ENCODE data around the gene COL23A1. TPM values are rescaled to one million over a fixed set of nuclear protein-coding genes. Genes with fewer than 3 reads are reported as not detected.

COL23A1 gene
- total and polyA plus RNA-seq, 2 donors (not counting 1 experiment from before 2014, with no cell fraction given): not detected

DNA sequence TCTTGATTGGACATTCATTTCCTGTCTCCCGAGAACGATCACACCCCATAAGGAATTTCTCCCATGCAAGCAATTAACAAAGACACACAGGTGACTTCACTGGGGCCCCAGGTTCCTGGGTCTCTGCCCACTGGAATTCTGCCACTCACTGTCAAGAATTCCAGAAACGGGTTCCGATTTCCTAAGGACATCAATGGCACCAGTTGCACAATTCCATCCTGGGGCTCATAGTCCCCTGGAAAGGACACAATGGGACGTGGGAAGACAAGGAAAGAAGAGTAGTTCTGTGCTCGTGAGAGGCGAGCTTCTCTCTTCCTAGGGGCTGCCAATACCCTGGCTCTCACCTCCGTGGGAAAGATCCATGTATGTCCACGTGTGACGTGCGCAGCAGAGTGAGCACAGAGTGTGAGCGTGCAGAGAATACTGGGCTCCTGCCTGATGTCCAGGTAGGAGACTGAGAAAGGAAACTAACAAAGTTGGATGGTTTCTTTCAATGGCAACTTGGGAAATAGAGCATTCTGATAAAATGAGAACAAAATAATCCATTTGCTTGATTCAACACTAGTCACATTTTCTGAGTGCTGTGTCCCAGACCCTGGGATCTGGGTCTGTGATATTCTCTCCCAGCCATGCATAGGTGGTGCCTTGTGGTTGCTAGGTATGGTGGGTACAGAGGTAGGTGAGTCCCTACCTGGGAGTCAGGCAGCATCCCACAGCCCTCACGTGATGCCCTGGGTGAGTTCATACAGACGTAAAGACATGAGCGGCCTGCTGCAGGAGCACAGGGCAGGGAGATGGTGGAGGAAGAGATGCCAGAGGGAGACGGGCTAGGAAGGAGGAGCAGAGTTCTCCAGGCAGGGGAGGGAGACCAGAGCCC, 159.8 kb downstream of the COL23A1 start:
- no peak overlapping the region for H3K27ac ChIP-seq (ENCODE audit: insufficient read depth, low read length)
- H3K9ac ChIP-seq (ENCODE audit: insufficient read depth, low read length): no peak overlapping the region
- no peak for DNase-seq (ENCODE audit: low read depth in 2 of 2)

DNA sequence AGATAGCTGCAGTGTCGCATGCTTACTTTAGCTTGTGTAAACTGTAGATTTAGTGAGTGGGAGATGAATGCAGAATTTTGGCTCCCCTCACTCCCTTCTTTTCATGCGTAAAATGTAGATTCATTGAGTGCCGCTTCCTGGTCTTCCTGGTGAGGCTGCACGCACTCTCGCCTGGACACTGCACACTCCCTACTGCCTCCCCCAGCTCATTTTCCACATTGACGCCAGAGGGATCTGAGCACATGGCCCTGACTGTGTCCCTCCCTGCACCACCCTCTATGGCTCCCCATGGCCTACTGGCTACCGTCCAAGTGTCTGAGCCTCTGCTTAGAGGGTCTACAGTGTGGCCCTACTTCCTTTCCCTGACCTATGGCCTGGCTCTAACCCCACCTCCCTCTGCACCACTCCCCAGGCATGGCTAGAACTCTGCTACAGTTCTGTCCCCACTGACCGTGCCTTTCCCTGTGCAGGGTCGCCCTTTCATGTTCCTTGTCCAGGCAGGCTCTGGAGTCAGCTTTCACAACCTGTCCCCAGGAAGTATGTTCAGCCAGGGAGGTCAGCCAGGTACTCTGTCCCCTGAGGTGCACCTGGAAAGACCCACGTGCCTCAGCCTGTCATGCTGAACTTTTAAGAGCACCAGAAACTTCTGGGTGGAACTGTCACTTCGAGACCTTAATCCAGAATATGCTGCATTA, 160.6 kb downstream of the COL23A1 start:
- H3K9ac ChIP-seq (ENCODE audit: insufficient read depth, low read length): no peak overlapping the region
- DNase-seq (ENCODE audit: low read depth in 2 of 2): peak in 1 of 2 donors; percentile 6
- no peaks in the 10 kb centered on the region for H3K79me2 ChIP-seq (ENCODE audit: control insufficient read depth, insufficient read depth, low read length)
- H3K27me3 ChIP-seq (ENCODE audit: control insufficient read depth, insufficient read depth, low read length): no peaks in the 10 kb centered on the region
- TF ChIP-seq, protein P1, sequence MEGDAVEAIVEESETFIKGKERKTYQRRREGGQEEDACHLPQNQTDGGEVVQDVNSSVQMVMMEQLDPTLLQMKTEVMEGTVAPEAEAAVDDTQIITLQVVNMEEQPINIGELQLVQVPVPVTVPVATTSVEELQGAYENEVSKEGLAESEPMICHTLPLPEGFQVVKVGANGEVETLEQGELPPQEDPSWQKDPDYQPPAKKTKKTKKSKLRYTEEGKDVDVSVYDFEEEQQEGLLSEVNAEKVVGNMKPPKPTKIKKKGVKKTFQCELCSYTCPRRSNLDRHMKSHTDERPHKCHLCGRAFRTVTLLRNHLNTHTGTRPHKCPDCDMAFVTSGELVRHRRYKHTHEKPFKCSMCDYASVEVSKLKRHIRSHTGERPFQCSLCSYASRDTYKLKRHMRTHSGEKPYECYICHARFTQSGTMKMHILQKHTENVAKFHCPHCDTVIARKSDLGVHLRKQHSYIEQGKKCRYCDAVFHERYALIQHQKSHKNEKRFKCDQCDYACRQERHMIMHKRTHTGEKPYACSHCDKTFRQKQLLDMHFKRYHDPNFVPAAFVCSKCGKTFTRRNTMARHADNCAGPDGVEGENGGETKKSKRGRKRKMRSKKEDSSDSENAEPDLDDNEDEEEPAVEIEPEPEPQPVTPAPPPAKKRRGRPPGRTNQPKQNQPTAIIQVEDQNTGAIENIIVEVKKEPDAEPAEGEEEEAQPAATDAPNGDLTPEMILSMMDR (conservative IDR thresholded peaks at IDR 0.05 in 1 of 2, IDR thresholded peaks at IDR 0.05 in 1 of 2; ENCODE audit: low read depth in 1 of 2, low read length in 2 of 2): no peak
- TF ChIP-seq EZH2 (IDR thresholded peaks at IDR 0.05; ENCODE audit: low read length, missing control alignments): no peak
- no peaks in the 10 kb centered on the region for H3K36me3 ChIP-seq (ENCODE audit: control insufficient read depth, insufficient read depth, low read length)
- no peaks in the 10 kb centered on the region for H3K4me1 ChIP-seq (ENCODE audit: control insufficient read depth, extremely low read depth, insufficient read depth, low read length)
- no peak overlapping the region for H3K4me2 ChIP-seq (ENCODE audit: extremely low read depth, insufficient read depth, low read length)
- H2AFZ ChIP-seq (ENCODE audit: low read length): no peak overlapping the region
- H3K4me3 ChIP-seq (replicated peaks in 1 of 4; ENCODE audit: control extremely low read depth in 1 of 4, insufficient read depth in 1 of 4, low read depth in 3 of 4, low read length in 4 of 4): no peak overlapping the region
- no peaks in the 10 kb centered on the region for H3K9me3 ChIP-seq (ENCODE audit: control insufficient read depth, insufficient read depth, low read depth, low read length)
- no peaks in the 10 kb centered on the region for H4K20me1 ChIP-seq (ENCODE audit: control insufficient read depth, extremely low read depth, insufficient read depth, low read length)
- no peak overlapping the region for H3K27ac ChIP-seq (ENCODE audit: insufficient read depth, low read length)

More for the DNA sequence above, 159.8 kb downstream of the COL23A1 start:
- H3K36me3 ChIP-seq (ENCODE audit: control insufficient read depth, insufficient read depth, low read length): no peaks in the 10 kb centered on the region
- no peak for TF ChIP-seq EZH2 (IDR thresholded peaks at IDR 0.05; ENCODE audit: low read length, missing control alignments)
- TF ChIP-seq, protein P1 (conservative IDR thresholded peaks at IDR 0.05 in 1 of 2, IDR thresholded peaks at IDR 0.05 in 1 of 2; ENCODE audit: low read depth in 1 of 2, low read length in 2 of 2): no peak
- H3K27me3 ChIP-seq (ENCODE audit: control insufficient read depth, insufficient read depth, low read length): no peaks in the 10 kb centered on the region
- no peak overlapping the region for H3K4me2 ChIP-seq (ENCODE audit: extremely low read depth, insufficient read depth, low read length)
- no peaks in the 10 kb centered on the region for H3K4me1 ChIP-seq (ENCODE audit: control insufficient read depth, extremely low read depth, insufficient read depth, low read length)
- H2AFZ ChIP-seq (ENCODE audit: low read length): no peak overlapping the region
- H3K9me3 ChIP-seq (ENCODE audit: control insufficient read depth, insufficient read depth, low read depth, low read length): no peaks in the 10 kb centered on the region
- no peaks in the 10 kb centered on the region for H3K79me2 ChIP-seq (ENCODE audit: control insufficient read depth, insufficient read depth, low read length)
- no peak overlapping the region for H3K4me3 ChIP-seq (replicated peaks in 1 of 4; ENCODE audit: control extremely low read depth in 1 of 4, insufficient read depth in 1 of 4, low read depth in 3 of 4, low read length in 4 of 4)
- no peaks in the 10 kb centered on the region for H4K20me1 ChIP-seq (ENCODE audit: control insufficient read depth, extremely low read depth, insufficient read depth, low read length)

DNA sequence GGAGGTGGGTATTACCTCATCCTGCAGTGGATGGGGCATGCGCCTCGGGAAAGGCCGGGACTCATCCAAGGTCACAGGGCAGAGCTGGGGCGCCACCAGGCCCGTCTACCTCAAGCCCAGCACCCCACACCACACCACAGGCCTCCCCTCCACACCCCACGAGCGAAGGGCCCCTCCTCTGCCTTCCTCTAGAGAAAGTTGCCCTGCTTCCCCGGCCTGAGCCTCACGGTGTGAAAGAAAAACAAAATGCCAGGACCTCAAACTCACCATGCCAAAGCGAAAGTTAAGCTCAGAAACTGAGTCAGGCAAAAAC, 161.1 kb downstream of the COL23A1 start:
- DNase-seq (ENCODE audit: low read depth in 2 of 2): no peak
- no peak overlapping the region for H3K4me2 ChIP-seq (ENCODE audit: extremely low read depth, insufficient read depth, low read length)
- H3K27me3 ChIP-seq (ENCODE audit: control insufficient read depth, insufficient read depth, low read length): no peaks in the 10 kb centered on the region
- H3K36me3 ChIP-seq (ENCODE audit: control insufficient read depth, insufficient read depth, low read length): no peaks in the 10 kb centered on the region
- H3K27ac ChIP-seq (ENCODE audit: insufficient read depth, low read length): no peak overlapping the region
- H3K9ac ChIP-seq (ENCODE audit: insufficient read depth, low read length): no peak overlapping the region
- H3K4me3 ChIP-seq (replicated peaks in 1 of 4; ENCODE audit: control extremely low read depth in 1 of 4, insufficient read depth in 1 of 4, low read depth in 3 of 4, low read length in 4 of 4): no peak overlapping the region
- no peaks in the 10 kb centered on the region for H3K9me3 ChIP-seq (ENCODE audit: control insufficient read depth, insufficient read depth, low read depth, low read length)
- no peaks in the 10 kb centered on the region for H3K4me1 ChIP-seq (ENCODE audit: control insufficient read depth, extremely low read depth, insufficient read depth, low read length)
- H2AFZ ChIP-seq (ENCODE audit: low read length): no peak overlapping the region
- H3K79me2 ChIP-seq (ENCODE audit: control insufficient read depth, insufficient read depth, low read length): no peaks in the 10 kb centered on the region
- TF ChIP-seq EZH2 (IDR thresholded peaks at IDR 0.05; ENCODE audit: low read length, missing control alignments): no peak
- TF ChIP-seq, protein P1 (conservative IDR thresholded peaks at IDR 0.05 in 1 of 2, IDR thresholded peaks at IDR 0.05 in 1 of 2; ENCODE audit: low read depth in 1 of 2, low read length in 2 of 2): no peak
- no peaks in the 10 kb centered on the region for H4K20me1 ChIP-seq (ENCODE audit: control insufficient read depth, extremely low read depth, insufficient read depth, low read length)

Data from fibroblast of lung (primary cell).